Left renal cortex interstitium (tissue), 4 donors: Measurements from ENCODE around the gene MAST3. TPM values are rescaled to one million over a fixed set of nuclear protein-coding genes. Genes with fewer than 3 reads are reported as not detected.

Source experiments
- DNase-seq, 4 donors: peaks; one replicate each; pipeline ENCODE4 v3.0.0-alpha.2; 2013; ENCODE audit warnings: low read depth in 4 of 4, low spot score in 2 of 4, missing footprints in 1 of 4
- polyA plus RNA-seq, 4 donors: library from polyadenylated mRNA; unstranded; fragments of 120-200 nt; gene quantifications; one replicate each; pipeline ENCODE4 v1.2.1, GENCODE V29; 2013; ENCODE audit not compliant: insufficient read length in 4 of 4

Gene MAST3
- polyA plus RNA-seq, 4 donors, result 3.5 to 9.6 (median 6.3) TPM

DNA sequence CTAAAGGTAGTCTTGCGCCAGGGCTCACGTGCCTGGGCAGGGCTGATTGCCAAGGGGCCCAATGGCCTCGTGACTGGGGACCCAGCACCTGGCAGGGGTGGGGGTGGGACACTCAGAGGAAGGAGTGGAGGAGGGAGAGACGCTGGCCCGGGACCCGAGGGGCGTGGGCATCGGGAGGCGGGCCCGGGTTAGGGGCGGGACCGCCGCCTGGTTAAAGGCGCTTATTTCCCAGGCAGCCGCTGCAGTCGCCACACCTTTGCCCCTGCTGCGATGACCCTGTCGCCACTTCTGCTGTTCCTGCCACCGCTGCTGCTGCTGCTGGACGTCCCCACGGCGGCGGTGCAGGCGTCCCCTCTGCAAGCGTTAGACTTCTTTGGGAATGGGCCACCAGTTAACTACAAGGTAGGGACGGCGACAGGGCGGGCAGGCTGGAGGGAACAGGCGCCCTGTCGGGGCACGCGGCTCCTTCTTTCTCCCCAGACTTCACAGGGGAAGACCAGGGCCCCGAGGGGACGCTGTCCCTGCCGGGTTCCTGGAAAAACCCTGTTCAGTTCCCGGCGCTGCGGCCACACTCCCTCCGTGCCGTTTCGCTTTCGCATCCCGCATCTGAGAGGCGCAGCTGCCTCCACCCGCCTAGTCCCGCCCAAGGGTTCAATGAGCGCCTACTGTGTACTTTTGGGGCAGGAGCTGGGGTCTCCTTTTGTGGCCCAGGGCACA, 76.2 kb downstream of the MAST3 start, which contains the start of gene IFI30:
Gene IFI30, plus strand, starts transcription at position 242 of the 717 bp plus-strand sequence. Its CDS starts 29 bp downstream, at position 271.
- DNase-seq, result no peak

DNA sequence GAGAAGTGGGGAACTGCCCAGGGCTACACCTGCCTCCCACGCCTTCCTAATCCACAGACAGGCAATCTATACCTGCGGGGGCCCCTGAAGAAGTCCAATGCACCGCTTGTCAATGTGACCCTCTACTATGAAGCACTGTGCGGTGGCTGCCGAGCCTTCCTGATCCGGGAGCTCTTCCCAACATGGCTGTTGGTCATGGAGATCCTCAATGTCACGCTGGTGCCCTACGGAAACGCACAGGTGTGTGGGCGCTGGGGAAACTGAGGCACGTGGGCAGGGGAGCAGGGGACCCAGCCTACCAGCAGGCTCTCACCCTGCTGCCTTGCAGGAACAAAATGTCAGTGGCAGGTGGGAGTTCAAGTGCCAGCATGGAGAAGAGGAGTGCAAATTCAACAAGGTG, 77.4 kb downstream of the MAST3 start:
- DNase-seq, result no peak

DNA sequence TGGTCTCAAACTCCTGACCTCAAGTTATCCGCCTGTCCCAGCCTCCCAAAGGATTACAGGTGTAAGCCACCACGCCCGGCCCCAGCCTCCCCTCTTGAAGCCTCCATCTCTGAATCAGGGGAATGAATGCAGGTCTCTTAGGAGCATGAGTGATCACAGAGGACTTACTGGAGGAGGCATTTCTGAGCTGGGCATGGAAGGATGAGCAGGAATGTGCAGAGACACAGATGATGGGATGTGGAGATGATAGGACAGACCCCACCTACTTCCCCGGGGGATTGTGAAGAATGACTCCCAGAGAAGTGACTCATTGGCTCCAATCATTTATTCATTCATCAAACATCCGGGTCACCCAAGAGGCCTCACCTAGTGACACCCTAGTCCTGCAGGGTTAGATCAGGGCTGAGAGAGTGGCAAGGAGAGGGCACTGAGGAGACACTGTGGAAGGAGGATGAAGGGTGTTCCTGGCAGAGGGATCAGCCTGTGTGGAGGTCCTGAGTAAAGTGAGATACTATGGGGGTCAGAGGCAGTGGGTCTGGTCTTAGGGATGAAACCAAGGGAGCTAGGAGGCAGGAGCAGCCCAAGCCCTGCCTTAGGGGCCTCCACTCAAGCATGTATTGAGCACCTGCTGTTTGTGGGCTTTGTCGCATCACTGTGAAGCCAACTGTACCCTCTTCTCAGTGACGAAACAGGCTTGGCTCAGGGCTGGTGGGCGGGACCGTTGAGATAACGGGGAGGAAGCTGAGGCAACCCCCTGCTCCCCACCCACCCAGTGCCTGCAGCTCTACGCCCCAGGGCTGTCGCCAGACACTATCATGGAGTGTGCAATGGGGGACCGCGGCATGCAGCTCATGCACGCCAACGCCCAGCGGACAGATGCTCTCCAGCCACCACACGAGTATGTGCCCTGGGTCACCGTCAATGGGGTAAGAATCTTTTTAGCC, 79.1 kb downstream of the MAST3 start:
- no peak for DNase-seq

- DNase-seq, result no peak
These were observed 82.4 kb downstream of the MAST3 start for GRCh38 chr19:18179957-18180356.

DNA sequence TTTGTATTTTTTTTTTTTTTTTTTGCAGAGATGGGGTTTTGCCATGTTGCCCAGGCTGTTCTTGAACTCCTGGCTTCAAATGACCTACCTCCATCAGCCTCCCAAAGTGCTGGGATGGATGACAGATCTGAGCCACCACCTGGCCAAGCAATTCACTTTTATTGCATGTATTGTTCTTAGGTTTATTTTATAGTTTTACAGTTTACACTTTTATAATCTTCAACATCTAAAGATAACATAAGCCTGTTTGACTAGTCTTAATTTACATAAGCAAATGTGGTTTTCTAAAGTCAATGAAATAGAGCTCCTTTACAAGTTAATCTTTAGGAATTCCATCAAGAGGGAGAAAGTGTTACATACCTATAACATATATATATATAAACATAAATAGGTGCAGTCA, 86.0 kb downstream of the MAST3 start:
- DNase-seq, result no peak

DNA sequence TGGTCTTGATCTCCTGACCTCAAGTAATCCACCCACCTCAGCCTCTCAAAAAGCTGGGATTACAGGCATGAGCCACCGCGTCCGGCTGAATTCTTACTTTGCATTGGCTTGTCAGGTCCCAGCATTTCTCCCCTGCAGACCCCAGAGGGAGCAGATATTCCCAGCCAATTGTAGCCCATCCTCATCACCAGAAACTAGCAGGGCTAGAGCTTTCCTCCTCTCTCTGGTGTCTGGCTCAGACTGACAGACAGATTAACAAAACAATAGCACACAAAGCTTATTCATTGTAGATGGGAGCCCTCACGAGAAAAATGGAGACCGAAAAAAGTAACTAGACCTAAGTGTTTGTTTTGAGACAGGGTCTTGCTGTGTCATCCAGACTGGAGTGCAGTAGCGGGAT, 88.0 kb downstream of the MAST3 start:
- no peak for DNase-seq

- DNase-seq, result no peak
These were observed 92.7 kb downstream of the MAST3 start for GRCh38 chr19:18190278-18190677.

DNA sequence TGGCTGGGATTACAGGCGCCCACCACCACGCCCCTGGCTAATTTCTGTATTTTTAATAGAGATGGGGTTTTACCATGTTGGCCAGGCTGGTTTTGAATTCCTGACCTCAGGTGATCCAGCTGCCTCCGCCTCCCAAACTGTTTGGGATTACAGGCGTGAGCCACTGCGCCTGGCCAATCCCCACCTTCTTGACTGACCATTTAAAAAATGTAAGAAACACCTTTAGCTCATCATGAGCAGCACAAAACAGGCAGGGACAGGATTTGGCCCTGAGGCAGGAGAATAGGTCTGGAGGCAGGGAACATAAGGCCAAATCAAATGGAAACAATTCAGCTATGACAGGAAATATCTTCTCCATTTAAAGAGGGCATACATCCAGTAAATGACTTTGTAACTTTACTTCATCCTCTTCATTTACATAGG, 94.1 kb downstream of the MAST3 start:
- DNase-seq, result no peak

GRCh38 chr19:18192673-18193387, 95.3 kb downstream of the MAST3 start, which contains the start of gene MPV17L2:
Gene MPV17L2 (plus strand): TSS chr19:18193218. CDS start chr19:18193282, 64 bp downstream.
- peak; percentile 97 to 100 (median 99) for DNase-seq

DNA sequence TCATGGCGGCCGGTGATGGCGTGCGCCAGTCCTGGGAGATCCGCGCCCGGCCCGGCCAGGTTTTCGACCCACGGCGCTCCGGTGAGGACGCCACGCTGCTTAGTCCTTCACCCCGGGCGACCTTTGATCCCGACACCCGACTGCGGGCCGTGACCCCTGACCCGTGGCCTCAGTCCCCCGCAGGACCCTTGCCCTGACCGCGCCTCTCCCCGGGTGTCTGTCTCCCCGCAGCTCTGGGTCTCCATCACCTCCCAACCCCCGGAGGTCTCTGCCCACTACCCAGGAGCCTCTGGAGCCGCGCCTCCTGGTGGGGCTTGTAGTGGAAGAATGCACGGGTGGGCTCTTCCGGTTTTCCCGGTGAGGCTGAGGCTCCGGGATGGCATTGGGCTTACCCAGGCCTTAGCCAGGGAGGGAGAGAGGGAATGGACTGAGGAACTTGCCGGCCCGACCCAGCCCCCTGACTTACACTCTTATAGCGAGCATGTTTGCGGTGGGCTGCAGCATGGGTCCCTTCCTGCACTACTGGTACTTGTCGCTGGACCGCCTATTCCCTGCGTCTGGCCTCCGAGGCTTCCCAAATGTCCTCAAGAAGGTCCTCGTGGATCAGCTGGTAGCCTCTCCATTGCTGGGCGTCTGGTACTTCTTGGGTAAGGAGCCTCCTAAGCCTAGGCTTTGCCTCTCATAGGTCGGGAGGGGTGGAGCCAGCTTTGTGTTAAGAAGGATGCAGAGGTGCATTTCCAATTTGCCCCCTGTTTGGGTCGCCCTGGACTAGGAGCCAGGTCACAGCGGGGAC, 96.0 kb downstream of the MAST3 start:
- no peak for DNase-seq

DNA sequence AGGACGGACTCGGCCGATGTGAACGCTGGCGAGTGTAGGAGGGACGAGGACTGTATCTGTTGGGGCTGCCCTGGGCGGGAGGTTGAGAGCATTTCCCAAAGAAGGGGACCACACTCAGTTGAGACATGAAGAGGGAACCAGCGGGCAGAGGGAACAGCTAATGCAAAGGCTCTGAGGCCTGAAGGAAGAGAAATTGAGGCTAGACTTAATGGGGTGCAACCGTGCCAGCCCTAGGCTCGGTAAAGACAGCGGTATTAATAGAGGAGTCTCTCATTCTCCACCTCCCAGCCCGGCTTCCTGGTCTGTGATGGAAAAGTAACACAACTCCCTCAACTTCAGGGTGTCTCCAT, 96.6 kb downstream of the MAST3 start:
- DNase-seq, result no peak

GRCh38 chr19:18194554-18195238, 97.1 kb downstream of the MAST3 start:
- DNase-seq, result no peak

DNA sequence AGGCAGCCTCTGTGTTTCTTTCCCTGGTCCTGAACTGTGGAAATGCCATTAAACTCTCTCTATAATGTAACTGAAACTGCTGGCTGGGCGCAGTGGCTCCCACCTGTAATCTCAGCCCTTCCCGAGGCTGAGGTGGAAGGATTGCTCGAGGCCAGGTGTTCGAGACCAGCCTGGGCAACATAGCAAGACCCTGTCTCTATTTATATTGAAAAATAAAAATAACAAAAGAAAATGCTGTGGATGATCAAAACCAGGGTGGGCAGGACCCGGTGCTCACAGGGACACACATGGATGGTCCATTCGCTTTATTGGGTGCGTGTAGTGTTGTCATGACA, 98.9 kb downstream of the MAST3 start:
- no peak for DNase-seq

GRCh38 chr19:18197306-18197705, 99.7 kb downstream of the MAST3 start:
- no peak for DNase-seq

GRCh38 chr19:18197941-18198340, 100.4 kb downstream of the MAST3 start:
- DNase-seq, result no peak

GRCh38 chr19:18198374-18198773, 100.8 kb downstream of the MAST3 start:
- no peak for DNase-seq
